HG03432 (cell line): ENCODE results near the gene TOM1.
A peak's percentile ranks its signal among the peaks of the same experiment; 100 is the strongest.
"Not testable (repeated sequence)": the region's sequence is repeated elsewhere in the genome, so short reads cannot be mapped to it uniquely, and the experiment has no call there.

Source experiments
- ATAC-seq: cut with Tn5 transposase; IDR thresholded peaks from one replicate; pipeline ENCODE4 v1.9.1; 2021; ENCODE audit warnings: mild to moderate bottlenecking, moderate library complexity; ENCODE audit not compliant: unreplicated experiment

The TOM1 gene

DNA sequence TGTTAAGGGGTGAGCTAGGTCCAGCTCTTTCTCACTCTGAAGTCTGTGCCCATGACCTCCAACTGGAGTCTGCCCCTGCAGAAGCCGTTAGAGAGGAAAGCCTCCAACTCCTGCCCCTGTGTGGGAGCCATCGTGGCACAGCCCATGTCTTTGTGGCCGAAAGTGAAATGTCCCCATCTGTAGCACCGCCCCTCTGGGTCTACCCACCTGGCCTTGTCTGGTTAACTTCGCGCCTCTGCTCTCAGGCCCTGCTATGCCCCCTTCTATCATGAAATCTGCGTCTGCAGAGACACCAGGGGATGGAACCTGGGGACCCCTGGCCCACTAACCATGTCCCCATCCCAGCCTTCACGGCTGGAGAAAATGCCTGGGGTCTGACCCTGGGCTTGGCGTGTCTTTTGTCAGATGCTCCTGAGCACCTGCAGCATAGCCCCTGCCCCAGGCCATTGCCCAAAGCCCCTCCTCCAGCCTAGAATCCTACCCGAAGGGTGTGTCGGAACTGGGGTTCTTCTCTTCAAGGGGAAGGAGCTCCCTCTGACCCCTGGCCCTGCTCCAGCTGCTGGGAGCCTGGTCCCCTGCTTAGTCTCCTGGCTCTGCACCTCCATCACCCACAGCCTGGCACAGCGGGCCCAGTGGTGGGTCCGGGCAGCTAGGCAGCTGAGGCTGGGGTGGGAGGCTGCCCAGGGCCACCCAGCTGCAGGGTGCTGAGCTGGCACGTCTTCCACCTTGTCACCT lies 45.4 kb downstream of the TOM1 start:
- ATAC-seq, result no peak

DNA sequence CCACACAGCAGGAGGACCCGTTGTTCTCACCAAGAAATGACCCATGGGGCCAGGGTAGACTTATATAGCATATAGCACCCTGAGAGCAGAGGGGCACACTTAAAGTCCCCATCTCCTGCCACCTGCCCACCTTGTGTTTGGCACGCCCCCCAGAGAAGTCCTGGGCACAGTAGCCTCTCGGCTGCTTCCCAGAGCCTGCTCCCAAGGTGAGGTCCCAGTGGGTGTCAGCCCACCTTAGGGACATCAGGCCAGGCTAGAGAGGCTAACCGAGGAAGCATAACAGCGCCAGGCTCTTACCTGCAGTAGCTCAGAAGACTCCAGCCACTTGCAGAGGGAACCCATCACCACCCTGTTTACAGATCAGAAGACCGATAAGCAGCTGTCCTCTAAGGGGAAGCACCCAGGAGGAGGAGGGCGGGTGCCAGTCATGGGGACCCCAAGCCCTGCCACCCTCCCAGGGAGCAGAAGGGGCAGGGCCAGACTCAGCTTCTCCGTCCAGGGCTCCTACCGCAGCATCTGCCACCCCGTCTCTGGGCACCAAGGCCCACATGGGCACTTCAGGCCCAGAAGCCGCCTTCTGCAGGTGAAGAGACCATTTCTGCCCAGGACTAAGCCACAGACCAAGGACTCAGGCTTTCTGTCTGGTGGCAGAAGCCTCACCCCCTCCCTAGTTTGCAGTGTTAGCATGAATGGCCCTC lies 46.3 kb downstream of the TOM1 start:
- no peak for ATAC-seq

DNA sequence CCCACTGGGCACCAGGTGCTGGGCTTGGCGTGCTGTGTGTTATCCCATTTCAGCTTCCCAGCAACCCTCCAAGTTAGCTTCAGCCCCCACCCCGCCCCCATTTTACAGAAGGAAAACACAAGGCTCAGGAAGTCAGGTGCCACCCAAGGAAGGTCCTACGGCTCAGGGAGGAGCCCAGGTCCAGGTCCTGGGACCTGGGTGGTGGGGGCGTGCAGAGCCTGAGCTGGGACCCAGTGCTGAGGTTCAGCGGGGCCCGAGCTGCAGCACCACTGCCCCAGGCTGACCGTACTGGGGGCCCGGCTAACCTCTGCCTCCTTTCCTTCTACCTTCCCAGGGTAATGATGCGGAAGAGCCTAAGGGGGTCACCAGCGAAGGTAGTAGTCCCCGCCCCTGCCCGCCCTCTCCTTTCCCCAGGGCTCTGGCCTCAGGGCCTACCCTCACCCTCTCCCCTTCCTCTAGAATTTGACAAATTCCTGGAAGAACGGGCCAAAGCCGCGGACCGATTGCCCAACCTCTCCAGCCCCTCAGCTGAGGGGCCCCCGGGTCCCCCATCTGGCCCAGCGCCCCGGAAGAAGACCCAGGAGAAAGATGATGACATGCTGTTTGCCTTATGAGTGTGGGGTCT lies 47.0 kb downstream of the TOM1 start:
- ATAC-seq, result no peak

DNA sequence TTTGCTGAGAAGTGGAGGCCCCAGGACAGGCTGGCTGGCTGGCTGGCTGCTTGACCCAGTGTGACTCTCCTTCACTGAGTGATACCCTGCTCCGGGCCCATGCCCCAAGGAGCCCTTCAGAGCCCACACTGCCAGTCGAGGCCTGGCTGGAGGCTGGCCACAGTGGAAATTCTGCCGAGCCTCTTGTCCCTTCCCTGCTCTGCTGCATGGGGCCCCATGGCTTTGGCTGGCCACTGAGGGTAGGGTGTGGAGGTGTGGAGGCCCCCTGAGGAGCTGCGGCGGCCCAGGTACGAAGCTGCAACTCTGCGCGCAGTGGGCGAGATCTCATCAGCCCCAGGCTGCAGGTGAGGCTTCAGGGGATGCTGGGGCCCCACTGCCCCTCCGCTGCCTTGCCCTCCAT lies 47.8 kb downstream of the TOM1 start:
- no peak for ATAC-seq

DNA sequence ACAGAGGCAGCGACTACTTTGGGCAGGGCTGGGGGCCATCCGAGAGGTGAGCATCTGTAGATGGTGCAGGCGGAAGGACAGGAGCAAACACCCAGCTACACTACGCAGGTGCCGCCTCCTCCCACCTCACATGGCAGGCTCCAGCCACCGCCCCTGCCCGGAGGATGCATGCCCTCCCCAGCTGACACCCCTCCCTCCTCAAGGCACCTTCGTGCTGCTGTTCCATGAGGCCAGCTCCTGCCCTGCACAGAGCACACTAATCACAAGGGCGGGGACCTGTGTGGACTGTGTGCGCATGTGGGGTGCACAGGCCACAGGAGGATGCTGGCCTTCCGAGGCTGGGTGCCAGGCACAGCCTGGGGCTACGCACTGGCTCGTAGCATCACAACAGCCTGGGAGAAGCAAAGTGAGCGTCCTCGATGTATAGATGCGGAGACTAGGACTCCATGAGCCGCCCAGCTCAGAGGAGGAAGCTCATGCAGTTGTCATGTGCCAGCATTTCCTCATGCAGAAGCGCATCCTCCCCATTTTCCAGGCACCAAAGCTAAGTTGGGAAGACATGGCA lies 48.4 kb downstream of the TOM1 start:
- ATAC-seq, result no peak

DNA sequence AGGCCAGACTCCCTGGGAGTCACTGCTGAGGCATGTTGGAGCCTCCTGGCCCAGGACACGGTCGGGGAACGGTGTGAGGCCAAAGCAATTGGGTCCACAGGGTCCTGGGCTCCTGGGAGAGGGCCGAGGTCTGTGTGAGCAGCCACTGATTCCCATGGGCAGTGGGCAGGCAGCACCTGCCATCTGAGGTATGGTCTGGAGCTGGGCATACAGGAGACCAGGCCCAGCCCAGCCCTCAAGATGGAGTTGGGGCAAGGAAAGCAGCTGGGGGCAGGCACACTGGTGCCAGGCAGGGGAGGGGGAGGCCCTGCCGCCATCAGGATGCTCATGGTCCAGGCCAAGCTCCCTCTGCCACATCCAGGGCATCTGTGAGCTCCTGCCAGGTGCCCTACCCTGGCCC lies 49.0 kb downstream of the TOM1 start:
- ATAC-seq, result no peak

DNA sequence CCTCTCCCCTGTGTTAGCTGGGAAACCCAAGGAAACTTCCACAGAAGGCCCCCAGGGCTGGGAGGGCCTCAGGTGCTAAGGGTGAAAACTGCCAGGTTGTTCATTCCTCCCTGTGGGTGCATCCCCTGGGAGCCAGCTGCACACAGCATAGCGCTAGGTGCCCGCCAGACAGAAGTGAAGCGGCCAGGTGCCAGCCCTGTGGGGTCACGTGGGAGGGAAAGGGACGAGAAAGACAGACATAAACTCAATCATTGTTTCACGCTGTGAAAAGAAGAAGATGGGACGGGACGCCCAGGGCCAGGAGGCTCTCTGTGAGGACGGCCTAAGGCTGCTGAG lies 49.6 kb downstream of the TOM1 start:
- ATAC-seq, result no peak

DNA sequence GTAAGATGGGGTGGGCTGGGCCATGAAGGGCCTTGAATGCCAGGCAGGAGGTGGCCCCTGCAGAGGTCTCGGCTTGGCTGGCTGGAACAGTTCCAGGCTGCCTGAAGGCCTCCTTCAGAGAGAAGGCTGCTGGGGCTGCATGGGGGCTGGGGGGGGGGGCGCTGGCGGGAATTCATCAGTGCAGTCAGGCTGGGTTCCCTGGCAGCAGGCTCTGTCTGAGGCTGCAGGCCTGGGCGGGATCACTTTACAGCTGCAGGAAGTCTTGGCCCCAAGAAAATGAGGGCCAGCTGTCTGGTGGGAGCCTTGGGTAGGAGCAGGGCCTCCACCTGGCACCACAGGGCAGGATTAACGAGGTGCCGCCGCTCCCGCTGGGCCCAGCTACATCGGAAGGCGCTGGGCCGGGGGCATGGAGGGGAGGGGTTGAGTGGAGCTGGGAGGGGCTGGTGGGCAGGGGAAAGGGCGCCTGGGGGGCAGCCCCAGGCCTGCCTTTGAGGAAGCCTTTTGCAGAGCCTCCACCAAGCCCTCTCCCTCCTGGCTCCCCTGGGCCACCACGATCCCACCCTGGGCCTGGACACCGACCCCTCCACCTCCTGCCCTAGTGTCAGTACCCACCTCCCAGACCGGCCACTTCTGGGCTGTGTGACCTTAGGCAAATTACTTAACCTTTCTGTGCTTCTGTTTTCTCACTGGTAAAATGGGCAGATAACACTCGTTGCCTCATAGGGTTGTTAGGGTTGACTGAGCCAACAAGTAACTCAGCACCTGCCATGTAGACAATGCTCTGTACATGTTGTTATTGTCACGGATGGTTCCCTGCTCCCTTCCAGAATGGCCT lies 50.2 kb downstream of the TOM1 start:
- no peak for ATAC-seq

DNA sequence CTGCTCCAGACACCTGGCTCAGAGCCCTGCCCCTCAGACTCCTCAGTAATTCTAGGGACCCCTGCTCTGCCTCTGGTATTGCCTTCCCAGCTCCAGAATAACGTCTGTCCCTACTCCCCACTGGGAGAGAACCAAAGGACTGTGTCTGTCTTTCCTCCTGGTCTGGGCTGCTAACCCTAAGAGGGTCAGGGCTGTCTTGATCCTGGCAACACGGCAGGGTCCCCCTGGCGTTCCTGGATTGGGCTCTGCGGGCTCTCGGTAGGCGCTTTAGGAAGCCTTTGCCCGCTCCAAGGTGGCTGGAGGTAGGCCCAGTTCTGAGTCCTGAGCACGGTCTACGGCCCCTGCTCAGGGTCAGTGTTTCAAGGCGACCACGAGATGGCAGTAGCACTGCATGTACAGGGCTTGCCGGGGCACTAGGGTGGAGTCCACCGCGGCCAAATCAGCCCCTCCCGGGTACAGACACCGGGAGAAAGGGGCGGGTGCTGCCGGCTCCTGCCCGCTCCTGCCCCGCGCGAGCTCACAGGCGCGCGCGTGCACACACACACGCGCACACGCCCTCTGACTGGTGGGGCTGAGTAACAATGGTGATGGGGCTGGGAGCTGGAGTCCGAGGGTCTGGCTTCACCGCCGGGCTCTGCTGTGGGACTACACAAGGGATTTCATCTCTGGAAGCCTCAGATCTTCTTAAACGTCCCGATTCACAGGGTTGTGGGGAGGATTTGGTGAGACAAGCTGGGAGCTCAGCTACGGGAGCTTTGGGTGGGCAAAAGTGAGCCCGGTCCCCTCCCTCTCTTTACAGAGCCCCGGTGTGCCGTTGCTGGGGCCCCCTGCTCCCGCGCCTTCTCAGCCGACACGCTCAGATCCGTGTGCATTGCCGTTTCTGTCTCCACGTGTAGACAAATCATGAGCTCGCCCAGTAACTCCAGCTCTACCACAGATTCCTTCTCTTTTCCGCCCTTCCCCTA lies 51.1 kb downstream of the TOM1 start:
- peak; percentile 82 for ATAC-seq

DNA sequence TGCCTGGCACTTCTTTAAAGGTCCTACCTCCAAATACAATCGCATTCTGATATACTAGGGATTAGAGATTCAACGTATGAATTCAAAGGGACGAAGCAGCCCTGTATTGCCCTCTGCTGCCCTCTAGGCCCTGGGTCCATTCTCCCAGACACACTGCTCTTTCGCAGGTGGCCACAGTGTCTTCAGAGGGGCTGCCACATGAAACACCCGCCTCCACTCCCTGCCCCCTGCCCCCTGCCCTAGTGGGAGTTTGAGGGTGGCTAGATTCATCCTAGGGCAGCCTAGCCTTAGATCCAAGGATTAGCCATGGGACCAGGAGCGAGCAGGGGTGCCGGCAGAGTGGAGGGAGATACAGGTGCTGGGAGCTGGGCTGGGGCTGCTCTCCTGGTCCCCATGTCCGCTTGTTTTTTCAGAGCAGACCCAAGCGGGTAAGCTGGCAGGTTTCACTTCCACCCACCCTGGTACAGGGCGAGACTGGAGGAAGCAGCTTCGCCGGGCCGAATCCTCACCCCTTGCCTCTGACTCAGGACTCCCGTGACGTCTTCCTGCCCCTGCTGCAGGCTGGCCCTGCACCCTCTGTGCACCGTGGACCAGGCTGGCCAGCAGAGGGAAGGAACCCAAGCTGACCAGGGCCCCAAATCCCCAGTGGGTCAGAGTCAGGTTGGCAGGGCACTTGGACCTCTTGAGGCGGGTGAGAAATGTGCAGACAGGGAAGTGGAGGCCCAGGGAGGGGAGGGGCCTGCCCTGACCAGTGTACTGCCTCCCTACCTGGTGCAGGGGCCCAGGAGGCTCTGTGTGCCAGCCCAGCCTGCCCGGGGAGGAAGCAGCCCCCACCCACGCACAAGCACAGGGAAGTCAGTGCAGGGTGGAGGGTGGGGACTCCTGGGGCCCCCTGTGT lies 52.8 kb downstream of the TOM1 start:
- ATAC-seq, result peak; percentile 49

DNA sequence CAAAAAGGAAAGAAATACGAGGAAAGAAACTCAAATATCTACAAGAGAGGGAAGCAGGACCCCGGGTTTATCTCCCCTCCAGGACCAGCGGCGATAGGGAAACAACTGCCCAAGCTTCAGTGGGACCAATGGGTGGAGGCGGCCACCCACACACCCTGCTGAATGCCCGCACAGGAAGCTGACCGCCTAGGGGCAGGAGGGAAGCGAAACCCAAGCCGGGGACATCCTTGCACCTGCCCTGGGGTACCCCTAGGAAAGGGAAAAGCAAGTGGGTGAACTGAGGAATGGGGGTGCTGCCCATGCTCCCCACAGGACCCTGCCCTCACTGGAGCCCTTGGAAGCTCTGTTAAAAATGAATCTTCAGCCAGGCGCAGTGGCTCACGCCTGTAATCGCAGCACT lies 53.6 kb downstream of the TOM1 start:
- ATAC-seq, result no peak

DNA sequence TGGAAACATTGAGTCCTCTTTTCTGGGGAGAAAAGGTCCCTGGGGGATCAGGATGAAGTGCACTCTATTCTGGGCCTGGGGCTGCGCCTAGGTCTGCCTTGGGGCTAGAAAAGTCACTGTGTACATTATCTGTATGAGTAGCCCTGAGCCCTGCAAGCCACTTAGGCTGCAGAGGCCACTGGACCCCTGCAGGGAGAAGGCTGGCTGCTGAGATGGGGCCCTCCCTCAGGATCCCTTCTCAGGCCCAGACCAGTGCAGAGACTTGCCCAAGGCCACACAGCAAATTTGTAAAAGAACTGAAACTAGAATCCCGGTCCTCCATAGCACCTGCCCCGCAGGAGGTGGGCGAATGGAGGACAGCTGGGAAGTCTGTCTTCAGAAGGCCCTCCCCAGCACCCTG lies 54.4 kb downstream of the TOM1 start:
- ATAC-seq, result no peak

DNA sequence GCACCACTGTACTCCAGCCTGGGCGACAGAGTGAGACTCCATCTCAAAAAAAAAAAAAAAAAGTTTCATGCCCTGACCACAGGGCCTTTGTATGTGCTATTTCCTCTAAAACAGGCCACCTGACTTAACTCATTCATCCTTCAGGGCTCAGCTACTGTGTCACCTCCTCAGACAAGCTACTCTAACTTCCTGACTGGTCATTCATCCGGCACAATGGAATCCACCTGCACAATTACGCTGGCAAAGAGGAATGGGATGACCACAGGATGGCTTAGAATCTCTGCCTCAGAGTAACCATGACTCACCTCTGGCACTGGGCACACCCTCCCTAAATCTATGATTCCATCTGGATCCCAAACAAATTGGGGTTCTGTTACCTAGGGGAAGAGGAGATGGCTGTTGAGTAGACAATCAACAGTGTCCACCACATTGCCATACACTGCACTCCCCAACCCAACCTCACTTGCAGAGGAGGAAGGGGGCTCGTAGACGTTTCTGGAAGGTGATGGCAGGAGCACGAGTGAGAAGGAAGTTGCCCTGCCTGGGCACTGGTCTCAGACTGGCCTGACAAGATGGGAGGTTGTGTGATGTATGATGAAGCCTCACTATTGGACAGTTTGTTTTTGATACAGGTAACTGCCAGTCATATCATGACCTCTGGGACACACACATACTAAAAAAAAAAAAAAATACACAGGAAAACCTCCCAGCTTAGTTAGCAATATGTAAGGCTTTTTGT lies 58.4 kb downstream of the TOM1 start:
- no peak for ATAC-seq

DNA sequence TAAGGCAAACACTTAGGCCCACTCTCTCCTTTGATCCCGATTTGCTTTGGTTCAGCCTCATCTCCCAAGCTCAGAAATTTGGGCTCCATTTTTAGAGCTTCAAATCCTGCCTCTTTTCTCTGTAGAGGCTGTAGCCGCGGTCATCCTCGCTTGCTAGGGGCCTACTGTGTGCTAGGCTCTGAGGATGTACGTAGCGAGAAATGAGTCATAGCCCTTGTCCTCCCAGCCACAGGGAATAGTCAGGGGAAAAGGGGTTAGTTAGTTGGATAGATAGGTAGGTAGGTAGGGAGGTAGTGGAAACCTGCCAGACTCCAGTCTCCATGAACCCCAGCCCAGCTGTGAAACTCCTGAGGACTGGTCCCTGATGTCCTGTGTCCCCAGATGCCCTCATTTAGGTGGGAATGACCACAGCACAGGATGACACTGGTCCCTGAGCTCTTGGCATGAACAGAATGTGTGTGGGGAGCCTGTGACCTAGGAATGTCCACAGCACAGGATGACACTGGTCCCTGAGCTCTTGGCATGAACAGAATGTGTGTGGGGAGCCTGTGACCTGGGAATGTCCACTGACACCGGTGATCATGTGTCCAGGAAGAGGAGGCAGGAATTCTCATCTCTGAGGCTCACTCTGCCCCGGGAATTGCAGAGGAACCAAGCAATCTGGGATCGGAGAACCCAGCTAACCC lies 59.8 kb downstream of the TOM1 start:
- ATAC-seq, result no peak

DNA sequence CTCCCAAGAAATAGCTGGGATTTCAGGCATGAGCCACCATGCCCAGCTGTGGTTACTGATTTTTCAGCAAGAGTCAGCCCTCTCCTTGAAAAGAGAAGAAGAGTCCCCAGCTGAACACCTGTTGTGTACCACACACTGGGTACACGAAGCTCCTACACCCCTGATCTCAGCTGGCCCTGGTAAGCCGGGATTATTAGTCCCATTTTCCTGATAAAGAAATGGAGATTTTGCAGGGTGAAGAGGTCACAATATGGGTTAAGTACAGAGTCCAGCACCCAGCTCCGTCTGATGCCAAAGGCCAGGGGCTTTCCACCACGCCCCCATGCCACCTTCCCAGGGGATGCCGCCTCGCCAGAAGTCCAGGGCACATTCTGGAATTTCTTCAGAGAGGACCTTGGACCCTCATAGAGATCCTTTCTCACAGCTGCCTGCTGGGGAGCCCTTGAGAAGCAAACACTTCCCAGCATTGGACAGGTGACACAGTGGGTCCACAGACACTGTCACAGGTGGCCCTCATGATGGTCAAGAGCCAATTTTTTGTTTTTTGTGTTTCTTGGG lies 61.4 kb downstream of the TOM1 start:
- no peak for ATAC-seq

DNA sequence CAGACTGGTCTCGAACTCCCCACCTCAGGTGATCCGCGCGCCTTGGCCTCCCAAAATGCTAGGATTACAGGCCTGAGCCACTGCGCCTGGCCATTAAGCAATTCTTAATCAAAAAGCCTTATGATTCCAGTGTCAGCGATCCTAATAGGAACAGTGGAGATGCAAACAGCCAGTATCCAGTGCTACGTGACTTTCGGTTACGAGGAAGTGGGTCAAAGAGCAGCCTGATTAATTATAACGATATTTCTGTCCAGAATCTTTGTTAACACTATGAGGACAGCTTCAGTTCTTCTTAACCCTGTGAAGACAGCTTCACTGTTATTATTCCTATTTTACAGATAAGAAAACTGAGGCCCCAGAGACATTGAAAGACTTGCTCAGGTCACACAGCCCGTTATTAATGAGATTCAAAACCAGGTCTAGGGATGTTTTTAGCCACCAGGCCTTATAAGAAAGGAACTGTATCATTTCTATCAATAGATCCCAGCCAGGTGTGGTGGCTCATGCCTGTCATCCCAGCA lies 63.9 kb downstream of the TOM1 start:
- ATAC-seq, result no peak

DNA sequence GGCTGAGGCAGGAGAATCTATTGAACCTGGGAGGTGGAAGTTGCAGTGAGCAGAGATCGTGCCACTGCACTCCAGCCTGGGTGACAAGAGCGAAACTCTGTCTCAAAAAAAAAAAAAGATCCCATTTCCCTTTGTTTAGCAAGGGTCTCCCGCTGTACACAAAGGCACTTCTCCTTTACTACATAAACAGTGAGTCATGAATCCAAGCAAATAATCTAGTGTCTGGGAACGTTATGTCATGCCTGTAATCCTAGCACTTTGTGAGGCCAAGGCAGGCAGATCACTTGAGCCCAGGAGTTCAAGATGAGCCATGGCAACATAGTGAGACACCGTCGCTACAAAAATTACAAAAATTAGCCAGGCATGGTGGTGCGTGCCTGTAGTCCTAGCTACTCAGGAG lies 64.5 kb downstream of the TOM1 start:
- not testable (repeated sequence) for ATAC-seq
